LNCAP (cell line): ENCODE measurements around the gene SAA1.

Experiments
- CTCF ChIP-seq: fragments of 450-650 bp; IDR thresholded peaks from 2 replicates; pipeline ENCODE4 v1.5.1; 2017; ENCODE audit warnings: mild to moderate bottlenecking

The SAA1 gene

DNA sequence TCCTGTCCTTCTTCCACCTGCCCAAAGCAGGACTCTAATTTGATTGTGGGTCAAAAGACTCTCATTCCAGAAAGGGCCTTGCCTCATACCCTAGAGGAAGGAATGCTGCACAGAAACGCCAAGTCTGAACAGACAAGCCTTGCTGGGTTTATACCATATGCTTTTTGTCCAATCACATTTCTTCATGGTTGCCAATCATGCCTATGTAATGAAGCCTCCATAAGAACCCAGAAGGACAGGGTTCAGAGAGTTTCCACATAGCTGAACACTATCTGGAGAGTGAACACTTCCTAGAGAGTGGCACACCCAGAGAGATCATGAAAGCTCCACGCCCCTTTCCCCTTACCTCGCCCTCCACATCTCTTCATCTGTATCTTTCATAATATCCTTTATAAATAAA, 12.8 kb upstream of the SAA1 start:
- no peak for TF ChIP-seq CTCF

DNA sequence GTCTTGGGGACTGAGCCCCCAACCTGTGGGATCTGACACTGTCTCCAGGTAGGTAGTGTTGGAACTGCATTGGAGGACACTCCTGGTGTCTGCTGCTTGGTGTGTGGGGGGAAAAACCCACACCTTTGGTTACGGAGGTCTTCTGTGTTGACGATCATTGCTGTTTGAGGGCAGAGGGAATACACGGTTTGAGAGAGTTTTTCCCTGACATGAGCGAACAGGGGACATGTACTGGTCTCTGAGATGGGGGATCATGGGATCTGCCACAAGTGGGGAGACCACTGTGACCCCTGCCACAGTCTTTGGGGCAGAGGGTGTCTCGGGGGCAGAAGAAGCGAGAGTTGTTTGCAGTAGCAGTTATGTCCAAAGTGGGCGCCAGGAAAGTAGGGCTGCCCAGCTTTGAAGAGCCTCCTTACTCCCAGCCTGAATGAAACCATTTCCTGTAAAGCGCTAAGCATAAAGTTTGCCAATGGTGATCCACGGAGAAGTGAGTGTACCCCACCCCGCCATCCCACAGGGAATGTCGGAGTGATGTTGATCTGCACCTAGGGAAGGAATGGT, 12.2 kb upstream of the SAA1 start:
- TF ChIP-seq CTCF, result no peak

DNA sequence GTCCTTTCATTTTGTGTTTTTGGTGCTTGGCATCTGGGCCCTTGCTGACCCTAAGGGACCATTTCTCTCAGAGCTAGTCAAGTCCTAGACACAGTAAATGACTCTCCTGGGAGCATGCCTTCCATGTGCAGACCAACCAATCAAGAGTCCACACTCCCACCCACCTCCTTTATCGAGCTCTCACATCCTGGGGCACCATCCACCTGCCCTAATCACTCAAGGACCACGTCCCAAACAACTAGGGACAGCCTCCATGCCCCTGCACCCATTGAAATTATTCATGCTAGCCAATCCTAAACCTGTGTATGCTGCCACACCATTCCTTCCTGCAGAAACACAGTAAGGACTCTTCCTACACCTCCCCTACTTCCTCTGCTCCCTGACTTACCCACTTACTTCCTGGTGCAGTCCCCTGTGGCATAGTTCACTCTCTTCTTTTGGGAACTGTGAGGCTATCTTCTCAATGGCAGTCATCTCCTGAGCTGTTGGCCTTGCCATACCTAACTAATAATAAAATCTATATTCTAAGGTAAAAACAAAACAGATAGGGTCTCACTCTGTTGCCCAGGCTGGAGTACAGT, 11.2 kb upstream of the SAA1 start:
- no peak for TF ChIP-seq CTCF

DNA sequence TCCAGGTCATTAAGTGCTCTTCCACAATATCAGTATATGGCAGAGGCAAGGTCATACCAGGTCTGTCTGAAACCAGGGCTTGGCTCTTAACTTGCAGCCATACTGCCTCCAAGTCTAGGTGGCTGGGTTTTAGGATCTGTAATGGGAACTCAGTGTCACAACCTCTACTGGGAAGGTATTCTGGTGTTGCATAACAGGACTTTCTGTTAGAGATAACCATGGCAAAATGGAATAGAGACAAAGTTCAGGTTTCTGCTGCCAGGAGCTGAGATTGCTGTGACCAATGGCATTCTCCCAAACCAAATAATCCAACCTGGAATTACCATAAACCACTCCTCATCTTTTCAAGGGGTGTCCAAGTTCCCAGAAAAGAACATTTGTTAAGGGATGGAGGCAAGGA, 6.8 kb upstream of the SAA1 start:
- no peak for TF ChIP-seq CTCF

DNA sequence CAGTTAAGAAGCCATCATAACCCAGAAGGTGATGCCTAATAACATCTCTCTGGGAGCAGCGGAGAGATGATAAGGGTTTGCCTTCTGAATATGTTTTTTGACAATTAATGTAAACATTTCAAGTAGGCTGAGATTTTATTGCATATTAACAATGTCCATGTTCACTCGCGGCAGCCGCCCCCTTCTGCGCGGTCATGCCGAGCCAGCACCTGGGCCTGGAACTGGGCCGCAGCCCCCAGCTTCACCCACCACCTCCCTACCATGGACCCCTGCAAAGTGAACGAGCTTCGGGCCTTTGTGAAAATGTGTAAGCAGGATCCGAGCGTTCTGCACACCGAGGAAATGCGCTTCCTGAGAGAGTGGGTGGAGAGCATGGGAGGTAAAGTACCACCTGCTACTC, 4.3 kb upstream of the SAA1 start:
- TF ChIP-seq CTCF, result no peak

GRCh38 chr11:18264035-18264434, 2.0 kb upstream of the SAA1 start:
- no peak for TF ChIP-seq CTCF

DNA sequence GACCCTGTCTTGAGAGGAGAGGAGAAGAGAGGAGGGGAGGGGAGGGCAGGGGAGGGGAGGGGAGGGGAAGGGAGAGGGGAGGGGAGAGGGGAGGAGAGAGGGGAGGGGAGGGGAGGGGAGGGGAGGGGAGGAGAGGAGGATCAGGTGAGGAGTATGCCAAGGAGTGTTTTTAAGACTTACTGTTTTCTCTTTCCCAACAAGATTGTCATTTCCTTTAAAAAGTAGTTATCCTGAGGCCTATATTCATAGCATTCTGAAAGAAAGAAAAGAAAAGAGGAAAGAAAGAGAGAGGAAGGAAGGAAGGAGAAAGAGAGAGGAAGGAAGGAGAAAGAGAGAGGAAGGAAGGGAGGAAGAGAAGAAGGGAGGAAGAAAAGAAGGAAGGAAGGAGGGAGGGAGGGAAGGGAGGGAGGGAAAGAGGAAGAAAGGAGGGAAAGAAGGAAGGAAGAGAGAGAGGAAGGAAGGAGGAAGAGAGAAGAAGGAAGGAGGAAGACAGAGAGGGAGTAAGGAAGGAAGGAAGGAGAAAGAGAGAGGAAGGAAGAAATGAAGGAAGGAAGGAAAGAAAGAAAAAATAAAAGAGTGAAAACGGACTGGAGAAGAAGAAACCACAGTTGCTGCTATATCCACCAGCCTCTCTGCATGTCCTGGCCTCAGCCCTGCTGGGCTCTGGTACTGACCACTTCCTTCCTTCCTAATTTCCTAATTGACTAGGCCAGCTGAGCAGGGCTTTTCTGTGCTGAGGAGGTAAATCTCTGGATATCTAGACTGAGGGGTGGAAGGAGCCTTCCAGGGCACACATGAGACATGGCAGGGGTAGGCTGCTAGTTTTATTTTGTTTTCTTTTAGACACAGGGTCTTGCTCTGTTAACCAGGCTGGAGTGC, 1.1 kb upstream of the SAA1 start:
- no peak for TF ChIP-seq CTCF
